HEK293 (cell line): ENCODE data around the gene ABHD12B.

Source experiments
- GLIS2 ChIP-seq: fragments of 450-650 bp; formaldehyde crosslinking; IDR thresholded peaks from 2 replicates; pipeline ENCODE4 v1.5.1; 2016; ENCODE audit warnings: missing biosample characterization, missing genetic modification characterization
- HIC1 ChIP-seq: fragments of 450-650 bp; formaldehyde crosslinking; IDR thresholded peaks from 2 replicates; pipeline ENCODE4 v1.5.1; 2016; ENCODE audit warnings: missing biosample characterization, missing genetic modification characterization
- KLF8 ChIP-seq: fragments of 450-650 bp; formaldehyde crosslinking; IDR thresholded peaks from 2 replicates; pipeline ENCODE4 v1.5.1; 2016; ENCODE audit warnings: missing biosample characterization, missing genetic modification characterization
- MEIS1 ChIP-seq: sonication (generic); formaldehyde crosslinking; IDR thresholded peaks from 2 replicates; pipeline ENCODE4 v1.8.1; 2022; ENCODE audit warnings: missing genetic modification reagents, mild to moderate bottlenecking, borderline replicate concordance
- PATZ1 ChIP-seq: fragments of 450-650 bp; formaldehyde crosslinking; IDR thresholded peaks from 2 replicates; pipeline ENCODE4 v1.5.1; 2016; ENCODE audit warnings: missing biosample characterization, missing genetic modification characterization
- SP3 ChIP-seq: fragments of 450-650 bp; formaldehyde crosslinking; IDR thresholded peaks from 2 replicates; pipeline ENCODE4 v1.5.1; 2016; ENCODE audit warnings: missing biosample characterization, missing genetic modification characterization
- ZBTB17 ChIP-seq: fragments of 450-650 bp; formaldehyde crosslinking; IDR thresholded peaks from 2 replicates; pipeline ENCODE4 v1.5.1; 2016; ENCODE audit warnings: missing biosample characterization, missing genetic modification characterization
- ZBTB21 ChIP-seq: fragments of 450-650 bp; formaldehyde crosslinking; IDR thresholded peaks from 2 replicates; pipeline ENCODE4 v1.5.1; 2017; ENCODE audit warnings: missing biosample characterization, missing genetic modification characterization
- ZFP41 ChIP-seq: fragments of 450-650 bp; formaldehyde crosslinking; IDR thresholded peaks from 2 replicates; pipeline ENCODE4 v1.5.1; 2016; ENCODE audit warnings: missing biosample characterization, missing genetic modification characterization, borderline replicate concordance
- ZNF148 ChIP-seq: fragments of 450-650 bp; formaldehyde crosslinking; IDR thresholded peaks from 2 replicates; pipeline ENCODE4 v1.5.0; 2017; ENCODE audit warnings: missing biosample characterization, missing genetic modification characterization, borderline replicate concordance
- ZNF266 ChIP-seq: fragments of 450-650 bp; formaldehyde crosslinking; IDR thresholded peaks from 2 replicates; pipeline ENCODE4 v1.5.1; 2016; ENCODE audit warnings: missing biosample characterization, missing genetic modification characterization, low read depth
- ZNF350 ChIP-seq: fragments of 450-650 bp; formaldehyde crosslinking; IDR thresholded peaks from 2 replicates; pipeline ENCODE4 v1.5.0; 2017; ENCODE audit warnings: missing biosample characterization, mild to moderate bottlenecking, missing genetic modification characterization
- ZNF398 ChIP-seq: fragments of 450-650 bp; formaldehyde crosslinking; IDR thresholded peaks from 2 replicates; pipeline ENCODE4 v1.5.1; 2017; ENCODE audit warnings: missing biosample characterization, missing genetic modification characterization
- ZNF416 ChIP-seq: fragments of 450-650 bp; formaldehyde crosslinking; IDR thresholded peaks from 2 replicates; pipeline ENCODE4 v1.5.1; 2016; ENCODE audit warnings: missing biosample characterization, missing genetic modification characterization
- ZNF514 ChIP-seq: fragments of 450-650 bp; formaldehyde crosslinking; IDR thresholded peaks from 2 replicates; pipeline ENCODE4 v1.5.1; 2016; ENCODE audit warnings: missing biosample characterization, missing genetic modification characterization
- ZNF529 ChIP-seq: fragments of 450-650 bp; formaldehyde crosslinking; IDR thresholded peaks from 2 replicates; pipeline ENCODE4 v1.5.1; 2017; ENCODE audit warnings: missing genetic modification characterization, missing biosample characterization; ENCODE audit not compliant: insufficient replicate concordance
- ZNF626 ChIP-seq: fragments of 450-650 bp; sonication (Bioruptor Pico); formaldehyde crosslinking; IDR thresholded peaks from 2 replicates; pipeline ENCODE4 v1.5.1; 2018; ENCODE audit warnings: missing biosample characterization, missing genetic modification characterization, inconsistent platforms
- ZNF768 ChIP-seq: fragments of 450-650 bp; formaldehyde crosslinking; IDR thresholded peaks from 2 replicates; pipeline ENCODE4 v1.5.1; 2018; ENCODE audit warnings: missing biosample characterization, mild to moderate bottlenecking, missing genetic modification characterization
- ZSCAN18 ChIP-seq: fragments of 450-650 bp; formaldehyde crosslinking; IDR thresholded peaks from 2 replicates; pipeline ENCODE4 v1.5.1; 2016; ENCODE audit warnings: missing biosample characterization, missing genetic modification characterization
- ZSCAN30 ChIP-seq: fragments of 450-650 bp; IDR thresholded peaks from 2 replicates; pipeline ENCODE4 v1.5.1; 2018; ENCODE audit warnings: missing biosample characterization, mild to moderate bottlenecking, missing genetic modification characterization, moderate library complexity
- TF ChIP-seq, protein P1 (sequence below): fragments of 450-650 bp; formaldehyde crosslinking; IDR thresholded peaks from 2 replicates; pipeline ENCODE4 v1.5.1; 2016; ENCODE audit warnings: missing biosample characterization, missing genetic modification characterization
- TF ChIP-seq, protein P2 (sequence below): fragments of 450-650 bp; formaldehyde crosslinking; IDR thresholded peaks from 2 replicates; pipeline ENCODE4 v1.5.1; 2016; ENCODE audit warnings: missing biosample characterization, missing genetic modification characterization, low read depth
- TF ChIP-seq, protein P3 (sequence below): fragments of 450-650 bp; formaldehyde crosslinking; IDR thresholded peaks from 2 replicates; pipeline ENCODE4 v1.5.1; 2016; ENCODE audit warnings: missing biosample characterization, missing genetic modification characterization

The ABHD12B gene

DNA sequence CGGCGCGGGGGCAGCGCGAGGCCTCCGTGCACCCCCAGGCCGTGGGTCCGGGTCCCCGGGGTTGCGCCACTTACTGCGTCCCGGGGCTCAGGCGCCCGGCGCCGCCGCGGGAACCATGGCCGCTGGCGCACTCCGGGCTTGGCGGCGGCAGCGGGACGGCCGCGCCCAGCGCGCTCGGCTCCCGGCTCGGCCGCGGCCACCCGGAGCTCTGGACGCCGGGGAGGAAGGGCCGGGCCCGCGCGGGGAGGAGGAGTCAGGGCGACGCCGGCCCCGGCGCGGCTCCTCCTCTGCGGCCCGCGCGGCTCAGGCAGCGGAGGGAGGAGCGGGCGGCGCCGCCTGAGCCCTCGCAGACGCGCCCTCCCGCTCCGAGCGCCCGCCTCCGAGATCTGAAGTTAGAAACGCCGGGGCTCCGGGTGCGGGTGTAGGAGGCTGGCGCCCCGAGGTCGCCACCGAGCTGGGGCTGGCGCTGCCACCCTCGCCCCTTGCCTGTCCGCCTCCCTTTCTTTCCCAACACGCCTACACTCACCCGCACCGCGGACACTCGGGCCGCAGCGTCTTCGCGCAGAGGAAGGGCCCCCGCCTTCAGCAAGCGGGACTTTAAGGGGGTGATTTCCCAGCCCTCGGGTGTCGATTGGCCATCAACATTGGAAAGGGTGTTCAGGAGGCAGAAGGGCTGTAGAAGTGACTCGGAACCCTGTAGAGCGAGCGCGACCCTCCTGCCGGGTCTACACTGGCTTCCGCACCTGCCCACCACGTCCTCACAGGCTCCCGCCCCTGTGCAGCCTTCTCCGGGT lies 40.7 kb upstream of the ABHD12B start, which contains the start of gene NIN (continued):
- TF ChIP-seq, protein P1, sequence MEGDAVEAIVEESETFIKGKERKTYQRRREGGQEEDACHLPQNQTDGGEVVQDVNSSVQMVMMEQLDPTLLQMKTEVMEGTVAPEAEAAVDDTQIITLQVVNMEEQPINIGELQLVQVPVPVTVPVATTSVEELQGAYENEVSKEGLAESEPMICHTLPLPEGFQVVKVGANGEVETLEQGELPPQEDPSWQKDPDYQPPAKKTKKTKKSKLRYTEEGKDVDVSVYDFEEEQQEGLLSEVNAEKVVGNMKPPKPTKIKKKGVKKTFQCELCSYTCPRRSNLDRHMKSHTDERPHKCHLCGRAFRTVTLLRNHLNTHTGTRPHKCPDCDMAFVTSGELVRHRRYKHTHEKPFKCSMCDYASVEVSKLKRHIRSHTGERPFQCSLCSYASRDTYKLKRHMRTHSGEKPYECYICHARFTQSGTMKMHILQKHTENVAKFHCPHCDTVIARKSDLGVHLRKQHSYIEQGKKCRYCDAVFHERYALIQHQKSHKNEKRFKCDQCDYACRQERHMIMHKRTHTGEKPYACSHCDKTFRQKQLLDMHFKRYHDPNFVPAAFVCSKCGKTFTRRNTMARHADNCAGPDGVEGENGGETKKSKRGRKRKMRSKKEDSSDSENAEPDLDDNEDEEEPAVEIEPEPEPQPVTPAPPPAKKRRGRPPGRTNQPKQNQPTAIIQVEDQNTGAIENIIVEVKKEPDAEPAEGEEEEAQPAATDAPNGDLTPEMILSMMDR (tag by site-specific recombination): 0 out of 2 replicates have a peak, but pooled peaks have one; percentile 41
- TF ChIP-seq ZNF514 (tag by site-specific recombination): no peak
- TF ChIP-seq, protein P2, sequence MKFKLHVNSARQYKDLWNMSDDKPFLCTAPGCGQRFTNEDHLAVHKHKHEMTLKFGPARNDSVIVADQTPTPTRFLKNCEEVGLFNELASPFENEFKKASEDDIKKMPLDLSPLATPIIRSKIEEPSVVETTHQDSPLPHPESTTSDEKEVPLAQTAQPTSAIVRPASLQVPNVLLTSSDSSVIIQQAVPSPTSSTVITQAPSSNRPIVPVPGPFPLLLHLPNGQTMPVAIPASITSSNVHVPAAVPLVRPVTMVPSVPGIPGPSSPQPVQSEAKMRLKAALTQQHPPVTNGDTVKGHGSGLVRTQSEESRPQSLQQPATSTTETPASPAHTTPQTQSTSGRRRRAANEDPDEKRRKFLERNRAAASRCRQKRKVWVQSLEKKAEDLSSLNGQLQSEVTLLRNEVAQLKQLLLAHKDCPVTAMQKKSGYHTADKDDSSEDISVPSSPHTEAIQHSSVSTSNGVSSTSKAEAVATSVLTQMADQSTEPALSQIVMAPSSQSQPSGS (tag by site-specific recombination): no peak
- TF ChIP-seq ZNF398 (tag by site-specific recombination): no peak
- TF ChIP-seq SP3 (tag by site-specific recombination): peak; percentile 40
- peak; percentile 63 for TF ChIP-seq HIC1 (tag by site-specific recombination)
- no peak; the same call in 1 of the 2 replicates for TF ChIP-seq ZBTB17 (tag by site-specific recombination)
- no peak for TF ChIP-seq ZNF266 (tag by site-specific recombination)
- TF ChIP-seq ZNF768 (tag by site-specific recombination): no peak
- no peak for TF ChIP-seq ZBTB21 (tag by site-specific recombination)
- no peak for TF ChIP-seq ZNF416 (tag by site-specific recombination)
- TF ChIP-seq ZFP41 (tag by site-specific recombination): no peak
- TF ChIP-seq ZSCAN18: no peak
- peak; percentile 71; the same call in 1 of the 2 replicates for TF ChIP-seq ZSCAN30 (tag by site-specific recombination)
- TF ChIP-seq GLIS2 (tag by site-specific recombination): peak; percentile 33; the same call in 1 of the 2 replicates
- TF ChIP-seq ZNF148: no peak
- peak; percentile 70 for TF ChIP-seq PATZ1 (tag by site-specific recombination)
- TF ChIP-seq KLF8: peak; percentile 57; the same call in 1 of the 2 replicates
- no peak for TF ChIP-seq MEIS1
- TF ChIP-seq ZNF626 (tag by site-specific recombination): no peak
- TF ChIP-seq ZNF350 (tag by site-specific recombination): no peak
- TF ChIP-seq ZNF529 (tag by site-specific recombination): no peak
- TF ChIP-seq, protein P3, sequence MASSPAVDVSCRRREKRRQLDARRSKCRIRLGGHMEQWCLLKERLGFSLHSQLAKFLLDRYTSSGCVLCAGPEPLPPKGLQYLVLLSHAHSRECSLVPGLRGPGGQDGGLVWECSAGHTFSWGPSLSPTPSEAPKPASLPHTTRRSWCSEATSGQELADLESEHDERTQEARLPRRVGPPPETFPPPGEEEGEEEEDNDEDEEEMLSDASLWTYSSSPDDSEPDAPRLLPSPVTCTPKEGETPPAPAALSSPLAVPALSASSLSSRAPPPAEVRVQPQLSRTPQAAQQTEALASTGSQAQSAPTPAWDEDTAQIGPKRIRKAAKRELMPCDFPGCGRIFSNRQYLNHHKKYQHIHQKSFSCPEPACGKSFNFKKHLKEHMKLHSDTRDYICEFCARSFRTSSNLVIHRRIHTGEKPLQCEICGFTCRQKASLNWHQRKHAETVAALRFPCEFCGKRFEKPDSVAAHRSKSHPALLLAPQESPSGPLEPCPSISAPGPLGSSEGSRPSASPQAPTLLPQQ (tag by site-specific recombination): peak; percentile 77
